ENCODE measurements around the gene MTA2.

The MTA2 gene

DNA sequence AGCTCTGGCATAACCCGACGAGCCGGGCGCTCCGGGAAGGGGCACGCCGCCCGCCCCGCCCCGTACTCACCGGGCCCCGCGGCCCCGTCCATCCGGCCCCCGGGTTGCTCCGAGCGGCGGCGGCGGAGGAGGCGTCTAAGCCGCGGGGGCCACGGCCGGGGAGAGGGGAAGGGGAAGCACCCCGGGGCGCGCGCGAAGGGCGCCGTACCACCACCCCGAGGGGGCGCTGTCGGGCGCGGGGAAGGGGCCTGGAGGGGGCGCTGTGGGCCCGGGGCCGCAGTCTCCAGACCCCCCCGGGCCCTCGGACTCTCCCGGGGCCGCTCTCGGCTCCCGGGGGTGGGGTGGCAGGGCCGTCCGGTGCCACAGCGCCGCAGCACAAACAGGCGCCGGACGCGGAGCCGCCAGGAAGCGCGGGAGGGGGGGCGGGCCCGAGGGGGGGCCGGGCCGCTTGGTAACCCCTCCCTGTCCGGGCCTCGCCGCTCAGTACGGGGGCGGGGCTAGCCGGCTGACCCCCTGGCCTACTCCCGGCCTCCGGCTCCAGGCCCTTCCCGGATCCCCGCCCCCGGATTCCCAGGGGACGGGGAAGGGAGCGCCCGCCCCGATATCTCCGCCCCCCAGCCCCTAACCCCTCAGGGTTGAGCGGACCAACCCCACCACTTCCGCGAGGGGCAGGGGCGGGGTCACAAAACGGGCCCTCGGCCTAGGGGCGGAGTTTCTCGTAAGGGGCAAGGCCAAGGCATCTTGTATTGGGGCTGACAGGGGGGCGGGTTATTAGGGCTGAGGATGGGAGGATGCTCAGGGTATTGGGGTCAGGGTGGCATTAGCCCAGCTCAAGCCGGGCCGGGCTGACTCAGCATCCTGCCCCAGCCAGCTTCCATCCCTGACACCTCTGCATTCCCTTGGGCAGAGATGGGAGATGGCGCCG is 11.0 kb upstream of the MTA2 start, which contains the start of the genes EML3 and ROM1:
Gene EML3, minus strand, starts transcription at position 410 of the 925 bp plus-strand sequence. Its CDS starts 318 bp downstream, at position 92.
Gene ROM1, plus strand, starts transcription at position 892 of the 925 bp plus-strand sequence. Its CDS starts 25 bp downstream, at position 917.
- peak; percentile 84 for DNase-seq (ENCODE audit: low read depth)

DNA sequence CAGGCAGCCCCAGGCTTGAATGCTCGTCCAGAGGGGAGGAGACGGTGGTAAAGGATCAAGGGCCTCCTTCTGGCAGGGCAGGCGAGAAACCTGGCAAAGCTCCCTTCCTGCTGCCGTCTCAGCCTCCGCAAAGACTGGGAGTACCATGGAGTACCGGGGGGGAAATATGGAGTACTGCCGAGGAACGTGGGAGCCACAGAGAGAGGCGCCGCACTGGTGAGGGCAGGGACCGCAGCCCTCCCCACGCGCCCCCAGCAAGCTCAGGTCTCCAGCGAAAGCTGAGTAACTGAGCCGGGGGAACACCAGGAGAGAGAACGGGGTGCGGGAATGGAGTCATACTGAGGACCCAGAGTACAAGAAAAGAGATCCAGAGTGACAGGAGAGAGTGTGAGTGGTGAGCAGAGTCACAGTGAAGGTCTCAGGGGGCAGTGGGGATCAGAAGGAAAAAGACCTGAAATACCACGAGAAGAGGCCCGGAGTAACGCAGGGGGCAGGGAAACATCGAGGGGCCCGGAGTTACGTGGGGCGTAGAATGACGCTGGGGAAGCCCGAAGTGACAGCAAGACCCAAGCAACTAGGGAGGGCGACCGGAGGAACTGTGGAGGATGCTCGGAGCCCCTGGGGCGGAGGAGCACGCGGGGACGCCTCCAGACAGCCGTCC is 10.2 kb upstream of the MTA2 start:
- peak; percentile 72 for DNase-seq (ENCODE audit: low read depth)

DNA sequence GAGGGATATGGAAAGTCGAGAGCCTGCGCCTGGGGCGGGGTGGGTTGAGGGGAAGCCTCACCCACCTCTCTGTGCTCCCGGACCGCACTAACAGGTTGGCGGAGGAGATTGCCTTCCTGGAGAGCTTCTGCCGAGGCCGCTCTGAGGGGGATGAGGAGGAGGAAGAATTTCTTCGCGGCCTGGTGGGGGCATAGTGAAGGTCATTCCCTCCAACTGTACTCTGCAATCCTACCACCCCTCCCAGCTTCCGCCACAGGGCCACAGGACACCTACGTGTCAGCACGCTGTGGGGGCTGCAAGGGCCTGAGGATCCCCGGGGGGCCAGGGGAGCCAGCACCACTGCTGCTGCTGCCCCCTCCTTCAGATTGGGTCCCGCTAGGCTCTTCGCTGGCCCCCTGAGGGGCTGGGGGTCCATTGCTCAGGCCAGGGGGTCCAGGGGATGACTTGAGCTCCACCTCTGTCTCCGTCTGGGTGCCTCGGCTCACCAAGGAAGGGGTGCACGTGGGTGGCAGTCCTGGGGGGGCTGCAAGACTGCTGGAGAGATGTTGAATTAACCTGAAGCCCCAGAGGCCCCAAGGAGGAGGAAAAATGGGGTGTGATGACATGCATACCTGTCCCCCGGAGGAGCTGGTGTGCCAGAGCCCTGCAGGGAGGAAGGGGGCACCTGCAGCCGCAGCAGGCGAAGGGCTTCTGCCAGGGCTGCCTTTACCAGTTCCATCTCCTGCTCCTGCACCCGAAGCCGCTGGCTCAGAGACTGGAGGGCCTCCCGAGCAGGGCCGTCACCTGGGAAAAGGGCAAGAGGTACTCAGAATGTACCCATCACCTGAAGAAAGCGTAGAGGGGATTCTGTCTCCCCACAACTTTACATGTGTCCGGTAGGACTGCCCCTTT is 9.4 kb upstream of the MTA2 start:
- DNase-seq (ENCODE audit: low read depth): no peak

DNA sequence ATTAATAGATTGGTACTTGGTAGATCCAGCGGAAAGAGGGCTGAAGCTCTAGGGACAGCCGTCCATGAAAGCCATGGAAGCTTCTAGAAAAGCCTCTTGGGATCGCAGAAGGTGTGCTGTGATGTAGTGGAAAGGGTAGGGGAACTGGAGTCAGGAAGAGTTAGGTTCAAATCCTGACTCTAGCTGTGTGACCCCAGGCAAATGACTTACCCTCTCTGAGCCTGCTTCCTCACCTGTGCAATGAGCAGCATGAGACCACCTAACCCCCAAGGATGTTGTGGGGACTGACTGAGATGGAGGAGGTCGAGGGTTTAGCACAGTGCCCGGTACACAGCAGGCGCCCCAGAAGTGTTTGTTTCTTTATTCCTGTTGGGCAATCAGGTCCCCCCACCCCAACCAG is 8.7 kb upstream of the MTA2 start:
- DNase-seq (ENCODE audit: low read depth): no peak

- DNase-seq (ENCODE audit: low read depth): no peak
Measured at GRCh38 chr11:62608776-62609175, 7.1 kb upstream of the MTA2 start.

GRCh38 chr11:62607714-62608113 is 6.0 kb upstream of the MTA2 start:
- no peak for DNase-seq (ENCODE audit: low read depth)

GRCh38 chr11:62605902-62606301 is 4.2 kb upstream of the MTA2 start:
- DNase-seq (ENCODE audit: low read depth): no peak

DNA sequence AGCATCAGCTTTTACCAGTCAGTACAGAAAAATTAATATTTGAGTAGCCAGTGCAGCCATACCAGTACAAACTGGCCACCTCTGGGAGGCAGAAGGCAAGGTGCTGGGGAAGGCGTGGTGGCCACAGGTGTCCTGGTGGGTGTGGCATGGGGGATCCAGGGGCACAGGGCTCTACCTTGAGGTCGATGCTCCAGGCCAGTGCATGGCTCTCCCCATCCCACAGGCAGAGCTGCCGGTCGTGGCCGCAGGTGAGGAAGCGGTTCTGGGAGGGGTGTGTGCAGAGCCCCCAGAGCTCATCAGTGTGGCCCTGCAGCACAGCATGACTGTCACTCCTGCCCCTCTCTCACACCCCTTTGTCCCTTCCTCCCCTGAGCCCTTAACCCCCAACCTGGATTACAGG is 3.8 kb upstream of the MTA2 start:
- DNase-seq (ENCODE audit: low read depth): no peak

DNA sequence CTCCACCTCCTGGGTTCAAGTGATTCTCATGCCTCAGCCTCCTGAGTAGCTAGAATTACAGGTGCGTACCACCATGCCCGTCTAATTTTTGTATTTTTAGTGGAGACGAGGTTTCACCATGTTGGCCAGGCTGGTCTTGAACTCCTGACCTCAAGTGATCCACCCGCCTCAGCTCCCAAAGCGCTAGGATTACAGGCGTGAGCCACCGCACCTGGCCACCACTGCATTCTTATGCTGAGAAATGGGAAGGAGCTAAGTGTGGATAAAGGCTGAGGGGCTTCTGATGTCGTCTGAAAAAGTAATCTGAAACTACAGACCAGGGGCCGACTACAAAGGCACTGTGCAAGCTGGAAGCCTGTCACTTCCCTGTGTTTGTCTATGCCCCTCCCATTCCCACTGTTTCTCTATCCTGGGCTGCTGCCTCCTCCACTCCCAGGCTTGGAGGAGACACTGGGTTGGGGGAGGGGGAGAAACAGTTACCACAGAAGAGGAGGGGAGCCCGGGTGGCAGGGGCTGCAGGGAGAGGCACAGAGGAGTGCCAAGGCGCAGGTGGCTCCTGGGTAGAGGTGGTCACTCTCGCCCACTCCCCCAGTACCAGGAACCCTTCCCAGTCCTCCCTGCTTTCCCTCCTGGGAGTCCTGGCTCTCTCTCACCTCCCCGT is 2.9 kb upstream of the MTA2 start:
- DNase-seq (ENCODE audit: low read depth): no peak

DNA sequence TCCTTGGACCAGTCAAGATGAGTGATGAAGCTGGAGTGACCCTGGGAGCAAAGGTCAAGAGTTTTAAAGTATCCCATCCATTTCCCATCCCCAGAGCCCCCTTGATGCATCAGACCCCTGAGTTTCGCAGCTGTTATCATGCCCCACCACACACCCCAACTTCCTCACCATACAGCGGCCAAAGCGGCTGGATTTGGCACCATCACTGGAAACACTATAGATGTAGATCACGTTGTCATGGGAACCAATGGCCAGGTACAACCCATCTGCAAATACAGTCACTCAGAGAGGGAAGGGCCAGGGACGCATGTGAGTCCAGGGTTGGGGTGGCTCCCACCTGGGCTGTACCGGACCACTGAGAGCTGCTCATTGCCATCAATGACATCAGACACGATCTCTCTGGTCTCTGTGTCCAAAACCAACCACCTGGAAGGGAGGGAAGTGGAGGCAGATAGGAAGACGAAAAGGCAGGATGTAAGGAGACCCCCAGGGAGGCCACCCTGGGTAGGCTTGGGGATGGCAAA is 2.2 kb upstream of the MTA2 start:
- no peak for DNase-seq (ENCODE audit: low read depth)

DNA sequence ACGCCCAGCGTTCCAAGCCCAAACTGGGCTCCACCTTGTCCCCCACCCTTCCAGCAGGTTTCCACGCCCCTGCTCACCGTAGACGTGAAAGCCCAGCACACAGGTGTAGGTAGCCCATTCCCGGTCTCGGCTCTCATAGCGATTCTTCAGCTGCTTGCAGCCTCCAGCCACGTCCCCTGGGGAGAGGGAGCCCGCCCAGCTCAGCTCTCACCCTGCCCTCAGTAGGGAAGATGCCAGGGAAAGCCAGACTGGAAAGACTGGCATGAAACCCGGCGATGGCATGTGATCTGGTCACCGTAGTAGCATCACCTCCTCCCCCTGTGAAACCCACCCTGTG is 1.4 kb upstream of the MTA2 start:
- DNase-seq (ENCODE audit: low read depth): no peak

- peak; percentile 59 for DNase-seq (ENCODE audit: low read depth)
Measured at GRCh38 chr11:62602141-62603071, 741 bp upstream of the MTA2 start.

DNA sequence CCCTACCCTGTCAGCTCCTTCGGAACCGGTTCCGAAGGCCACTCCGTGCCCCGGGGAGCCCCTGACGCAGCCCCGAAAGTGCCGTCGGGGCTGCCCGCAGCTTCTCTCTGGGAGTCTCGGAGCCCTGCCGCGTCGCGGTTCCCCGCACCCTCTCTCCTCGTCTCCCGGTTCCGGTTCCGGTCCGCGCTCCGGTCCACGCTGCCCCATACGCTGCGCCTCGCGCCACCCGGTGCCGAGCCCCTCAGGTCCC is 618 bp downstream of the MTA2 start:
- peak; percentile 51 for DNase-seq (ENCODE audit: low read depth)

GRCh38 chr11:62600367-62601121 is 1.1 kb downstream of the MTA2 start:
- peak; percentile 30 for DNase-seq (ENCODE audit: low read depth)

DNA sequence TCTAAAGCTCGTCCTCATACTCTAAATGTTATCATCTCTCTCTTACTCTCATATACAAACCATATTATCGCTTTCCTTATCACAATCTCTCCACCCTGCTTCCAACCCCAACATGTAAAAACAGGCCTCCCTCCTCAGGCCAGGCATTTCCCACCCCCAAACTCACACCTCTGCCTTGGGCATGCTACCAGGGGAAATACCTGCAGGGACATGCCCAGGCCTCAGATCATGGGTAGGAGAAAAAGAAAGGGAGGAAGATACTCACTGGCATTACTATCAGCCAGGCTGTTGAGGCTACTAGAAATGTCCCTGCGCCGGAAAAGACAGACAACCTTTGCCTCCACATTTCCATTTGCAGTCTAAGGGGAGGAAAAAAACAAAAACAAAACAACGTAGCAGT is 1.8 kb downstream of the MTA2 start:
- no peak for DNase-seq (ENCODE audit: low read depth)

DNA sequence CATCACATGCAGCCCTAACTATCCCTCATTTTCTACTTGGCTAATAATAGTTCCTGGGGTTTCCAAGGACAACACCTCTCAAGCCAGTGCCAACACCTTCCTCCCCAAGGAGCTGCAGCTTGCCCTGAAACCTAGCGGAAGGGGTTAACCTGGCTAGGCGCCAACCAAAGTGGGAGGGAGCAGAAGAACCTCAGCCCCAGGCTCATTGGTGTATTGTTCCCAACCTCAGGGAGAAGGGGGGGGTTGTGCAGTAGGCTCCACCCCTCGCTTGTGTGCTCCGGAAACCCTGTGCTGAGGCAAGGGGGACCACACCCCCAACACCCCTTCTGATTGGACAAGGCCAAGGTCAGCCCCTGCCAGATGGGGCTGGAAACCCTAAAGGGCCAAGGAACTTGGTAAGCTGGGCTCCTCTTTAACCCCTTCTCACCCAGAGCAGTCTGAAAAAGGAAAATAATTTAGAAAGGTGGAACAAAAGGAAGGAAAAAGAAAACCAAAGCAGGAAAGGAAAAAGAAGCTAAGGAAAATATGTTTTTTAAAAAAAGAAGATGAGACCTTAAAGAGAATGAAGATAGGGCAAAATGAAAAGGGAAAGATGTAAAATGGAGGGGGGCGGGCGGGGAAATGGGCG is 2.5 kb downstream of the MTA2 start:
- DNase-seq (ENCODE audit: low read depth): peak; percentile 99

DNA sequence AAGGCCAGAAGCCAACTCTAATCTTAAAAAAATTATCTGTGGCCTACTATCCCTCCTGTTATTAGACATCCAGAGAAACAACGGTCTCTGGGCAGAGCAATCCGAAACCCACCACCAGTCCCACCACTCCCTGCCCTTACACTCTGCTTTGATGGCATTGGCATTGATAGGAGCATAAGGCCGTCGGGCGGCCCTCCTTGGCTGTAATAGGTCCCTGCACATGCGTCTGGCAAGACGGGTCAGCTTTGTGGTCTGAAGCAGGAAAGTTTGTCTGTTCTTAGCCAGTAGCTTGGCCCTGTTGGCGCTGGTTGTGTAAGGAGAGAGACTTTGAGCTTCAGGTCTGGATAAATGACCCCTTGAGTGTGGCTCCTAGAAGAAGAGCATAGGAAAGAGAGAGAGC is 6.5 kb downstream of the MTA2 start:
- no peak for DNase-seq (ENCODE audit: low read depth)

GRCh38 chr11:62593434-62594044 is 8.1 kb downstream of the MTA2 start:
- DNase-seq (ENCODE audit: low read depth): peak; percentile 82

GRCh38 chr11:62592989-62593421 is 8.7 kb downstream of the MTA2 start:
- DNase-seq (ENCODE audit: low read depth): no peak
